ENCODE measurements around the gene ALDH3A1.
A peak's percentile ranks its signal among the peaks of the same experiment; 100 is the strongest.

ALDH3A1 gene

DNA sequence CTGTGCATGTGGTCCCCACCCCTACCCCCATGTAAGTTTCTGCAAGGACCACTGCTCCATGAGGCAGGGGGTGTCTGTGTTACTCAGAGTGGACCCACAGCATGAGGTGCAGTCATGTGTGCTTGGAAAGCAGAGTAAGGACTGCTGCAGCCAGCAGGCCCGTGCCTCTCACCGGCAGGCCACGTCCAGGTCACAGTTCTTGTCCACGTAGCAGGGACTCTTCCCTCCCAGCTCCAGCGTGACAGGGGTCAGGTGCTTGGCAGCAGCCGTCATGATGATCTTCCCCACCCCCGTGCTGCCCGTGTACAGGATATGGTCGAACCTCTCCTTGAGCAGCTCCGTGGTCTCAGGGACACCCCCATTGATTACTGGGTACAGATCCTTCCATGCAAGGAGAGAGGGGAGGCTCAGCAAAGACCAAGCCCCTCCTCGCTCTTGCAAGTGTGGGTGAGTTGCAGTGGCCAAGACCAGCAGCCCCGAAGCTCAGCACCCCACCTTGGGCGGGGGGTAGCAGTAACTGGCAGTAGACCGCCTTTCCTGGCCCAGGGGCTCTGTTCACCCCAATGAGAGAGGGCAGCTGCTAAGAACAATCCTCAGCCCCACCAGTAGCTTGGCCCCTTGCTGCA is 6.2 kb downstream of the ALDH3A1 start:
- DNase-seq (ENCODE audit: low spot score): no peak

DNA sequence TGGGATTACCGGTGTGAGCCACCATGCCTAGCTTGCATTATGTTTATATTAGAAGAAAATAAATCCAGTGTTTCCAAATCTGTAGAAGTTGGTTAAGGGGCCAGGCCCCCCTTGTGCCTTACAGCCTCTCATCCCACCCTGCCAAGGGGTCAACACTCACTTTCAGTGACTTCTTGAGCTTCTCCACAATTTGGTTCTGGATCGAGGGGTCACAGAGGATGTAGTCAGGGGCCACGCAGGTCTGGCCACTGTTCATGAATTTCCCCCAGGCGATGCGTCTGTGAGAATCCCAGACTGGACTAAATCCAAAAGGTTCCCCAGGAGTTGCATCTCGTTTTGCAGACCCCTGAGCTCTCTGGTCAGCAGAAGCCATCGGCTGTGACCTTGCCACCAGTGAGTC is 7.2 kb downstream of the ALDH3A1 start:
- no peak for DNase-seq (ENCODE audit: low spot score)

DNA sequence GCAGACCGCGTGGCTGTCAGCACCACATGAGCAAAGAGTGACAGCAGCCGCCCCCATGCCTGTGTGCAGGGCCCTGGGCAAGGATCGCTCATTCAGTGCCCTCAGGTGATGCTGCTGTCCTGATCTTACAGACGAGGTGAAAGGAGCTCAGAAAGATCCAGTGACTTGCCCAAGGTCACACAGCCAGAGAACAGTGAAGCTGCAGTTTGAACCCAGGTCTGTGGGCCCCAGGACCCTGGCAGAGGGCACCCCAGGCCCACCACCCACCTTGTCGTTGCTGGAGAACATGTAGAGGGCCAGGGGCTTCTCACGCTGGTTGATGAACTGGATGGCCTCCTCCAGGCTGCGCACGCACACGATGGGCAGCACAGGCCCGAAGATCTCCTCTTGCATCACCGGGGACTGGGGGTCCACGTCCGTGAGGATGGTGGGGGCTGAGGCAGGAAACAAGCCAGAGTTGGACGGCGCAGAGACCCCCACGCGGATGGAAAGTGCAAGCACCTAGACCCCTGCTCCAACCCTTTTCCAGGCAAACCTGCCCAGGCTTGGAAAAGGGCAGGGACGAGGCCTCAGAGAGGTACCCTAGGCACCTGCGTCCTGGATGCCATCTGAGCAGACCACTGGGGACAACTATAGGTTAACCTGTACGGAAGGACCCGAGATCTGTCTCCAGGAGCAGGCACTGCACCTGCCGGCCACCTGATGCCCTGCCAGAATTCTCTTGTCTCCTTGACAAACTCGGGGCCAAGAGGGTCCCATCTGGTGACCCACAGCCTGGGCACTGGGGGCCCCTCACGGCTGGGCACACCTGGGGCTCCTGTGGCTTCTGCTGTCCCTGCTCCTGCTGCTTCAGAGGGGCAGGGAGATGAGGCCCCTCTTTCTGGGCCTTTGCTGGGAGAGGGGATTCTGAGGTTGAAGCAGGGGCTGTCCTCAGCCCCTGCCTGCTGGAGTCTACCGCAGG is 8.6 kb downstream of the ALDH3A1 start:
- no peak for DNase-seq (ENCODE audit: low spot score)

DNA sequence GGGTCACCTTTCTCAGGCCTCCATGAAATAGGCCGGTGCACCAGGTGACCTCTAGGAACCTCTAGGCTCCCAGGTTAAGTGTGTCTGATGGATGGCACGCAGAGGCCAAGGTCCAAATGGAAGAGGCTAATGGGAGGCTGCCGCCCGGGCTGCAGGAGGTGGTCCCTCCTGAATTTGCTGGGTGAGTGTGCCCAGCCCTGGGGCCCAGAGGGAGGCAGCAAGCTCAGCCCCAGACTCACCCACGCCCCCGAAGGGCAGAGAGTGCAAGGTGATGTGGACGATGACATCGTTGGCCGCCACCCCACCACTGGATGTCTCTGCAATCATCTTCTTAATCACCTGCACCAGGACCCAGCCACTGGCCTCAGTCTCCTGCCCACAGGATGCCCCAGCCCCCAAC is 9.3 kb downstream of the ALDH3A1 start:
- DNase-seq (ENCODE audit: low spot score): no peak

DNA sequence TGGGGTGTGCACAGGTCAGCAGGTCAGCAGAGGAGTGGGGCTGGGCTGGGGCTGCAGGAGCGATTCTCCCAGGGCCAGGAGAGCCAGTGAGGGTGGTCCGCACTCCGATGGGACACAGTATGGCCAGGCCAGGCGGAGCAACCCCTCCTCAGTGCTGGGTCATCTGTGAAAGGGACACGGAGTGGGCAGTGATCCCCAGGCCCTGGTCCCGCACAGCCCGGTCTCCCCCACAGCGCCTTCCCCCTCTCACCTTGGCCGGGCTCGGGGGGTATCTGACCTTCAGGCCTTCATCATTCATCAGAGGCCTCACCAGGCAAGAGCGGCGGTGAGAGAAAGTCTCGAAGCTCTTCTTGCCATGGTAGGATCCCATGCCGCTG is 10.0 kb downstream of the ALDH3A1 start:
- no peak for DNase-seq (ENCODE audit: low spot score)

DNA sequence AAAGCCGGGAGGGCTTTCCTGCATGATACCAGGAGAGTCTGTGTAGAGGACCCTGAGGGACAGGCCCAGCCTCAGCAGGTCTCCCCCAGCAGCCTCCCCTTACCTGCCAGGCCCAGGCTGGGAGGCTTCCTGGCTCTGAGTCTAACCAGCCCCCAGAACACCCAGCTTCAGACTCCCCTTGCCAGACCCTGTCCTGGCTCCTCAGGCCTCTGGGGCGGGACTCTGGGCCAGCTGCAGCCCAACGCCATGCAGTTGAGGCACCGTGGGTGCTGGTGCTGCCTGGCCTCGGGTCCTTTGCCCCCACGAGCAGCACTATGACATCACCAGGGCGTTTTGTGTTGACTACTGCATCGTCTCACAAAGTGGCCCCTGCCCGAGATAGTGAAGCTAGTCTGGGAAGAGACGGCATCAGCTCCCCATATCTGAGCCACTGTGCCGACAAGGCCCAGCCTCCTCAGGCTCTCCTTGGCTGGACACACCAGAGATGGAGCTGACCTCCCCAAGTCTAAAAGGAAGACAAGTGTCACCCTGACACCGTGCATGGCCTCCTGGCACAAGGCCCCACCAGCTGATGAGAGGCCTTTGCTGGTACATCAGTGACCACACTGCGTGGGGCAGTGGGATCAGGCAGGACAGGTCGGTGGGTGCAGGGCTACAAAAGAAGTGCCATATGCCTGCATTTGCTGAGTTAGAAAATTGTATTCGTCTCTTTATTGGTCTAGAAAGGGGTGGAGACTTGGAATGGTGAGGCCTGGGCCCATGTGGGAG is 10.6 kb downstream of the ALDH3A1 start:
- DNase-seq (ENCODE audit: low spot score): no peak

DNA sequence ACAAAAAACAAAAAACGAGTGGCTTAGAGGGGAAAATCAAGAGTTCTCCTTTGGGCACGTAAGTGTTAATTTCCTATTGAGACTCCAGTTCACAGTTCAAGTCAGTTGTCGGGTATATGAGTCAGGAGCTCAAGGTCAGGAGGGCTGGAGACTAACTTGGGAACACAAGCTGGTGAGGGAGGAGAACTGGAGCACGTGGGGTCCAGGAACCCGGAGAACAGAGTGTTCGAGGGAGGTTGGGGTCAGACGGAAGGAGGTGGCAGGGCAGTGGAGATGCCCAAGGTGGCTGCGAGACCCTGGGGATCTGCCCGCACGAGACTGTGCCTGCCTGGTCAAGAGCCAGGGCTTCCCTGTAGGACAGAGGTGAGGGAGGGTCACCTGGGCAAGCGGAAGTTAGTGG is 12.0 kb downstream of the ALDH3A1 start:
- no peak for DNase-seq (ENCODE audit: low spot score)

DNA sequence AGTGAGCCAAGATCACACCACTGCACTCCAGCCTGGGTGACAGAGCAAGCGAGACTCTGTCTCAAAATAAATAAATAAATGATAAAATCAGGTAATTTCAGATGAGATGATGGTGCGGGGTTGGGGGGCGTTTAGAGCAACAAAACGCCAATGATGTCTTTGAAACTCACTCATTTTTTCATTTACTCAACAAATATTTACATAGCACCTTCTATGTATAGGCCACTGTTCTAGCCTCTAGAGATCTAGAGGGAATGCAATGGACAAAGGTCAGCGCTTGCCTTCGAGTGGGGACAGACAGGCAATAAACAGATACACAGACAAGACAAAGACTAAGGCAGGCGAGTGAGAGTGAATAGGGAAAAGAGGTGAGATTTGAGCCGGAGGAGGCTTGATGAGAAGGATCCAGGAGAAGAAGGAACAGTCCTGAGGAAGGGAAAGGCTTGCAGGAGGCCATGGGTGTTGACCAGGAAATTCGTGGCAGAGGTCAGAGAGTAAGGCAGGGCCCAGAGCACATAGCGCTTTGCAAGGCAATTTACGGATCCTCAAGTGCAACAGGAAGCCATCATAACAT is 14.1 kb downstream of the ALDH3A1 start:
- no peak for DNase-seq (ENCODE audit: low spot score)

DNA sequence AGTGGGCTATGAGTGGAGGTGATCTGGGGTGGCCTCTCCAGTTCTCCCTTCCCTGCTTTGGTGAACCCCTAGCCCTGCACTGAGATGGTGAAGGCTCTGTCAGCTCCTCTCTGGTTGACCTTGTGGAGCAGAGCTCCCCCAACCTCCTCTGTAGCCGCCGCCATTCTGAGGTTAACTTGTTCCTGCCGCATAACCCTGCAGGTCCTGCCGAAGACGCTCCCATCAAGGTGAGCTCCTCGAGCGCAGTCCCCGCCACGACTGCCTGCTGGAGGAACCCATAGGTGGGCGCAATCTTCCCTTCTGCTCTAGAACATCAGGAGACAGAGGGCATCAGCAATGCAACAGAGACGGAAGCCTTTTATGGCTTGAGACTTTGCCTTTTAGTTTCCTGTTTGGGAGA is 16.5 kb downstream of the ALDH3A1 start:
- no peak for DNase-seq (ENCODE audit: low spot score)

DNA sequence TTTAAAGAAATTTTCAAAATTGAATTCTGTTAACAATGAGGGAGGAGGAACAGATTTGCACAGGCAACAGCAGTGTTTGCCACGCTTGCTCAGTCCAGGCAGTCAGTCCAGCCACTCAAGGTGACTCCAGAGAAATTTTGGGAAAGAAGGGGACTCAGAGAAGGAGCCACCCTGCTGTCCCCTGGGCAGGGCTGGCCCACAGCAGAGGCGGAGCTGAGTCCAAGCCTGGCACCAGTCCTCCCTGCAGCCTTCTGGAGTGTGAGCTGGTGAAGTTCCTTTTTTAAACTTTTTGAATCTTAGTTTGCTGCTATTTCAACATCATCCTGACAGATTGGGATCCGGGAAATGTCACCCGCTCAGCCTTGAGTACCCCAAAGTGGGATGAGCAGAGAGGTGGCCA is 17.3 kb downstream of the ALDH3A1 start:
- DNase-seq (ENCODE audit: low spot score): no peak

DNA sequence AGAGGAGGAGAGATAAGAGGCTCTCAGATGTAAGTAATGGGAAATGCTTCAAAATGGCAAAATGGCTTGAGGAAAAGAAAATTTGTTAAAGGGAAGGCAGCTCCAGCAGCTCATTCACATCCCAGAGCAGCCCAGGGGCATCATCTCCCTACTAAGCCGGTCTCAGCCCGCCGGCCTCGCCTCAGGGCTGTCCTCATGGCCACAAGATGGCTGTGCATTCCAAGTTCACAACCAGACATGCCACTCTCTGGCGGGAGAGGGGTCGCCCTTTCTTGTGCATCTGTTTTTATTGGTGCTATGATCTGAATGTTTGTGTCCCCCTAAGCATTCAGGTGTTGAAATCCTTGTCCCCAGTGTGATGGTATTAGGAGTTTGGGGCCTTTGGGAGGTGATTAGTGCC is 18.2 kb downstream of the ALDH3A1 start:
- no peak for DNase-seq (ENCODE audit: low spot score)

DNA sequence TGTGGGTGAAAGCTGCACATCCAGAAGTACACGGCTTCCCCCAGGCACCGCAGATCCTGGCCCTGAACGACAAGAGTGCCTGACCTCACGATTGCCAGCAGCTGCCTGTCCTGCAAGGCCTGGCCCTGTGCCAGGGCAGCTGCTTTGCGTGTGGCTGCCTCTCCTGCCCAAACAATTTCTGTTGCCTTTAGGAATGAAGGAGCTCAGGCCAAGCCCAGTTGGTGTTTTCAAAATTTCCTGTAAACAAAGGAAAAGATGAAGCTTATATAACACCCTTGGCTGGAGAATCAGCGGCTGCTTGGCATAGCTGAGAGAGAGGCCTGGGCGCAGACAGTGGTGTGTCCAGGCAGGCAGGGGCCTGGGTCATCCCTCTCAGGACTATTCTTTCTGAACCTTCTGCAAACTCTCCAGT is 20.0 kb downstream of the ALDH3A1 start:
- peak; percentile 26 for DNase-seq (ENCODE audit: low spot score)

DNA sequence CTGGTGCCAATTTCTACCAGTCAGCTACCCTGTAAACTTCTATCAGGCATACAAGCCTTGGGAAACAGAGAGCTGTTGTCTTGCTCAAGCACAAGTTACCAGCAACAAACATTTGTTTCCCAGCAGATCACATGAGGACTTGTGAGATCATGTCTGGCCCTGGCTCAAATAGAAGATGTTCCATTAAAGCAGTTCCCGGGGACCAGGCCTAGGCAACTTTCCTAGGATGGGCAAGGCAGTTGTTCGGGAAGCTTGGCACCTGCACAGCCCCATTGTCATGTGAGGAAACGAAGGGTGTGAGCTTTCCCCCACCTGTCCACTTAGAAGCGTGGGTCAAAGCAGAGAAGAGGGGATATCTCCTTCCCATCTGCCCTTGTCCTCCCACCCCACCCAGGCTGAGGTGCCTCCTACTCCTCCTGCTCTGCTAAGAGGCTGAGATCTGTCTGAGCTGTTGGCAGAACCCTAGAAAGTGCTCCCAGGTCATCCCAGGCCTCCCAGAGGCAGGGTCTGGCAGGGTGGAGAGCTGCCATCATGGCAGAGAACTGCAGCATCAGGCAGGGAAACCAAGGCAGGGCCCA is 20.5 kb downstream of the ALDH3A1 start:
- no peak for DNase-seq (ENCODE audit: low spot score)

DNA sequence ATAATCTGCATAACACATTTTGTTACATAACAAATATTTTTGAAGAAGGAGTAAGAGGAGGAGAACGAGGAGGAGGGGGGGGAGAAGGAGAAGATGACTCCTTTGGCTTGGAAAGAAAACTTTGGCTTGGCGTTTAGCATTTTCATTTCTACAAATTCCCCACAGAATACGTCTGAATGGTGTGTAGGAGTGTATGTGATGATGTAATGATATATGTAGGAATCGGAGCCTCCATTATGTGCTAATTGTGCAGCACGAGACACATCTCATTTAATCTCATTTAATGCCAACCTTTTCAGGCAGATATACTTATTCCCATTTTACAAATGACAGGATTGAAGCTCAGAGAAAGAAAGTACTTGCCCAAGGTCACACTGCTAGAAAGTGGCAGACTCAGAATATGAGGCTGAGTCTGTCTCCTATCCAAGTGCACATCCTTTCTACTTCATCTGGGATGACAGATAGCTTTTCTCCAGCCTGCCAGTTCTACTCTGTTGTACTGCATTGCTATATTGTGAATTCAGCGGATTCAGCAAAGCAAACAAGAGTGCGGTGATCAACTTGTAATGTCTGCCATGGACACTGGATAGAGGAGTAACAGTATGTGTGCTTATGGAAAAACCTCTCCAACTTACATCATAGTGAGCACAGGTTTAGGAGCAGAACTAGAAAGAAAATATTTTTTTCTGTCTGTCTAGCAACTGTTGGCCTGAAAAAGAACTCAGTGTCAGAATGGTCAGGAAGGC is 21.3 kb downstream of the ALDH3A1 start:
- DNase-seq (ENCODE audit: low spot score): no peak

DNA sequence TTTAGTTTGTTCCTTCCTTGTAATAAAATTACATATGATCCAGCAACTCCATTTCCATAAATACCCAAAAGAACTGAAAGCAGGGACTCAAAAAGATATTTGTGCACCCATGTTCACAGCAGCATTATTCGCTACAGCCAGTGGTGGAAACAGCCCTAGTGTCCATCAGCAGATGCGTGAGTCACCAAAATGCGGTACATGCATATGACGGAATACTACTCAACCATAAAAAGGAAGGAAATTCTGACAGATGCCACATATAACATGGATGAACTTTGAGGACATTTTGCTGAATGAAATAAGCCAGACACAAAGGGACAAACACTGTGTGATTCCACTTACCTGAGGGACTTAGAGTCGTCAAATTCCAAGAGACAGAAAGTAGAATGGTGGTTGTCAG is 22.6 kb downstream of the ALDH3A1 start:
- DNase-seq (ENCODE audit: low spot score): no peak

DNA sequence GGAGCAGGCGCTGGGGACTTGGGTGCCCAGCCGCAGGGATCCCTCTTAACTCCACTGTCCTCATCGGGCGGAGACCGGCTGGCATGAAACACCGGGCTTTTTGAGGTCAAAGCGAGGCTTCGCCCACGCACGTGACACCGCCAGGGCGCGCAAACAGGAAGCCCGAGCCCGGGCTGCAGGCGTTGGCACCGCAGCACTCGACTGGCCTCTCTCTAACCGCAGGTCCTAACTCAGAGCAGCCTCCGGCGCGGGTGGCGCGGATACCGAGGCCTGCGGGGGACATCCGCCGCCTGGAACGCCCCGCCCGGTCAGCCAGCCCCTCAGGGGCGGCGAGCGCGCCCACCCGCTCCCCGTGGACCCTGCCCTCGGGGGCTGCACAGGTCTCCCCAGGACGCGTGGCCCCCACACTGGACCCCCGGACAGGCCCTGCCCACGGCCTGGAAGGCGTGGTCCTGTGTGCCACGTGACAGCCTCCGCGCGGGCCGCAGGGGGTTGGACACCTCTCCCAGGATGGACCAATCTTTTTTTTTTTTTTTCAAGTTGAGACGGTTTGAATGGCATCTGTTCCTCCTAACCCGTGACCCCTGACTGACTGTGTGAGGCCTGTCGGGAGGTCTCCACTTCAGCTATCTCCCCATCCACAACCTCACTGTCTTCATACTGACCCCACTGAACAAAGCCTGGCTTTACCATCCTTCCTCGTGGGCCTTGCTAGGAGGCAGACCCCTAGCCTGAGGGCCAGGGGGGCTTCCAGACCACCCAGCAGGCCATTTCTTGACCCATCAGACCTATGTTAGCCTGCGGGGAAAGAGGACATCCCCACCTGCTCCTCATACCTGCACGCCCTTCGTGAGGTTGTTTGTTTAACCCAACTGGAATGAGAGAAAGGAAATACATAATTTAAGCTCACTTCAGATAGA is 23.3 kb downstream of the ALDH3A1 start:
- no peak for DNase-seq (ENCODE audit: low spot score)

DNA sequence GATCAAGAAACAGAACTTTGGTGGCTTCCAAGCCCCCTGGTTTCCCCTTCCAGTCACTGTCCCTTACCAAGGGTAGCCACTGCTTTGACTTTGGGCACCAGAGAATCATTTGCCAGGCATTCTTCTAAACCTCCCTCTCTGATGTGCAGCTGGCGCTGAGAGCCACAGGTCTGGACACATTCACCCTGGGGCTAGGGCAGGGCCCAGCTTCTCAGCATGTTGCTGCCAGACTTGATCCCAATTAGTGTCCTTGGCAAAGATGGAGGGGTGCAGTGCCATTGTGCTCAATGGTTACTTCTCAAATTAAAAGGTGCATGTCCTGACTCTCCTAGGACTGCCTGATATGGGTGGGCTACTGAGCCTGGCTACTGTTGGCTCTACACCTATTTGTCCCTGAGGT is 24.1 kb downstream of the ALDH3A1 start:
- no peak for DNase-seq (ENCODE audit: low spot score)

DNA sequence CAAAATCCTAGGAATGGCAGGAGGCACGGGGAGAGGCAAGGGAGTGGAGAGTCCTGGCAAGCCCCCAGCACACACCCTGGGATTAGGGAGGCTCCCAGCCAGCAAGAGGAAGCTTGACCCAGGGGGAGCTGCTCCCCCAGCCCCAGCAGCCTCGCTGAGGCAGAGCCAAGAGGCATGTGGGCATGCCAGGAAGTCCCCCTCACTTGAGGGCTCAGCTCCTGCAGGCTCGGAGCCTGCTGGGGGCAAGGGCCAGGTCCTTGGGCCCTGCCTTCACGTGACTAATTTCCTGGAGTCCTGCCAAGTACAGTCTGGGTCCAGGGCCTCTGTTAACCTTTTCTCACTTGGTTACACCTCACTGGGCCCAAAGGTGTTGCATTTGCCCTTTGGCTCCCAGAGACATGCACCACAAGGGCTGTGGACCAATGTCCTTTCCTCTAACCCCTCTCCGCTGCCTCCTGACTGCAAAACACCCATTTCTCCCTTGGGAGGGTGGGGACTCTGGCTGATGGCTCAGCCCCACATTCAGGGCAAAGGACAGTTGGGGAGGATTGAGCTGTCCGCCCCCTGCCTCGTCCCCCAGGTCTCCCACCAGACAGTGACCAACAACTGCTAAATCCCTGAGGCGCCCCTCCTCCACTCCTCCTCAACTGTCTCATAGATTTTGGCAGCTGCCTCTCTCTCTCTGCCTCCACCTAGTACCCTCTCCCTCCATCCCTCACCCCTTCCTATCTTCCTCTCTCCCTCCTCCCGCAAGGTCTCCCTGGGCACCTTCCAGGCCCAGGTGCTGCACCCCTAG is 27.3 kb downstream of the ALDH3A1 start:
- DNase-seq (ENCODE audit: low spot score): no peak

DNA sequence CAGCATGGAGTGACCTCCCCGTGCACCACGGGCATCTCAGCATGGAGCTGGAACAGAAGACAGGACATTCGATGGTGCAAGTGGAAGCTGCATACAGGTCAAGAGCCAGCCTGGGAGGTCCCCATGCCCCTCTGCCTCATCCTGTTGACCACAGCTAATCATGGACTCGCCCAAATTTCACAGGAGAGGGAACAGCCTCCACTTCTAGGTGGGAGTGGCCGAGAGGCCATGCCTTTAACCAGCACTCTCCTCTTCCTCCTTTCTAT is 28.0 kb downstream of the ALDH3A1 start:
- DNase-seq (ENCODE audit: low spot score): no peak

Data from kidney capillary endothelial cell (primary cell).